ENCODE measurements around the gene TYW1B. TPM values are rescaled to one million over a fixed set of nuclear protein-coding genes. Genes with fewer than 3 reads are reported as not detected.
"Not testable (repeated sequence)": the region's sequence is repeated elsewhere in the genome, so short reads cannot be mapped to it uniquely, and the experiment has no call there.

TYW1B gene
- total RNA-seq (2022) (1.7 and 2.4 TPM in 2 replicates), Bru-seq, nascent RNA (percentile 56 among the genes with signal in this experiment), BruChase-seq, experiment 1, labeled RNA remaining after a 6-hour chase (percentile 40 among the genes with signal in this experiment), BruChase-seq, experiment 2, labeled RNA remaining after a 2-hour chase (percentile 39 among the genes with signal in this experiment)
- long read RNA-seq, partial matches to known transcripts: 1 of 1 reads
- long read RNA-seq, other reads (novel, unspliced or antisense): 0 of 1 reads

- H3K27me3 Mint-ChIP-seq (ENCODE audit: unreplicated experiment); H3K4me1 Mint-ChIP-seq (ENCODE audit: low read depth, unreplicated experiment); H3K9me3 Mint-ChIP-seq (ENCODE audit: low read depth, unreplicated experiment); BruUV-seq (replicated peaks); CTCF ChIA-PET: not testable (repeated sequence)
- H3K4me3 Mint-ChIP-seq (ENCODE audit: low read depth, unreplicated experiment): peak within 1 kb of the TSS; percentile 88
- H3K36me3 Mint-ChIP-seq (ENCODE audit: insufficient read depth, unreplicated experiment): peaks cover 40% of the 10 kb centered on the region
- peak within 1 kb of the TSS; percentile 65 for H3K27ac Mint-ChIP-seq (ENCODE audit: unreplicated experiment)
- intact Hi-C loops (cut with micrococcal nuclease; ENCODE audit: unreplicated experiment): loop anchor here (10.0 kb wide), 1 partner anchor 87 kb away; no protein-coding TSS in a partner anchor
- peak; percentile 94 for DNase-seq
Measured at GRCh38 chr7:72827839-72828591, at the start of gene TYW1B. TYW1B (minus strand) TSS chr7:72828200; CDS start chr7:72828075, 125 bp downstream.

- H3K27ac Mint-ChIP-seq (ENCODE audit: unreplicated experiment); CTCF ChIA-PET; intact Hi-C loops (cut with micrococcal nuclease; ENCODE audit: unreplicated experiment); H3K4me3 Mint-ChIP-seq (ENCODE audit: low read depth, unreplicated experiment); BruUV-seq (replicated peaks); H3K4me1 Mint-ChIP-seq (ENCODE audit: low read depth, unreplicated experiment); H3K9me3 Mint-ChIP-seq (ENCODE audit: low read depth, unreplicated experiment); DNase-seq; H3K36me3 Mint-ChIP-seq (ENCODE audit: insufficient read depth, unreplicated experiment): not testable (repeated sequence)
- peaks cover 23% of the 10 kb centered on the region for H3K27me3 Mint-ChIP-seq (ENCODE audit: unreplicated experiment)
Measured at GRCh38 chr7:72867591-72867990, 39.6 kb upstream of the TYW1B start.

GRCh38 chr7:72858846-72859400, 30.9 kb upstream of the TYW1B start:
- BruUV-seq (replicated peaks); H3K4me3 Mint-ChIP-seq (ENCODE audit: low read depth, unreplicated experiment); H3K27ac Mint-ChIP-seq (ENCODE audit: unreplicated experiment); H3K4me1 Mint-ChIP-seq (ENCODE audit: low read depth, unreplicated experiment); H3K36me3 Mint-ChIP-seq (ENCODE audit: insufficient read depth, unreplicated experiment); intact Hi-C loops (cut with micrococcal nuclease; ENCODE audit: unreplicated experiment); H3K27me3 Mint-ChIP-seq (ENCODE audit: unreplicated experiment); DNase-seq; CTCF ChIA-PET; H3K9me3 Mint-ChIP-seq (ENCODE audit: low read depth, unreplicated experiment): not testable (repeated sequence)

GRCh38 chr7:72857925-72858324, 29.9 kb upstream of the TYW1B start:
- H3K36me3 Mint-ChIP-seq (ENCODE audit: insufficient read depth, unreplicated experiment); H3K4me3 Mint-ChIP-seq (ENCODE audit: low read depth, unreplicated experiment); DNase-seq; CTCF ChIA-PET; H3K9me3 Mint-ChIP-seq (ENCODE audit: low read depth, unreplicated experiment); H3K27ac Mint-ChIP-seq (ENCODE audit: unreplicated experiment); H3K27me3 Mint-ChIP-seq (ENCODE audit: unreplicated experiment); intact Hi-C loops (cut with micrococcal nuclease; ENCODE audit: unreplicated experiment); BruUV-seq (replicated peaks); H3K4me1 Mint-ChIP-seq (ENCODE audit: low read depth, unreplicated experiment): not testable (repeated sequence)

GRCh38 chr7:72855261-72855660, 27.3 kb upstream of the TYW1B start:
- BruUV-seq (replicated peaks); H3K27me3 Mint-ChIP-seq (ENCODE audit: unreplicated experiment); DNase-seq; H3K4me3 Mint-ChIP-seq (ENCODE audit: low read depth, unreplicated experiment); H3K36me3 Mint-ChIP-seq (ENCODE audit: insufficient read depth, unreplicated experiment); H3K27ac Mint-ChIP-seq (ENCODE audit: unreplicated experiment); intact Hi-C loops (cut with micrococcal nuclease; ENCODE audit: unreplicated experiment); H3K9me3 Mint-ChIP-seq (ENCODE audit: low read depth, unreplicated experiment); CTCF ChIA-PET; H3K4me1 Mint-ChIP-seq (ENCODE audit: low read depth, unreplicated experiment): not testable (repeated sequence)

GRCh38 chr7:72852937-72853336, 24.9 kb upstream of the TYW1B start:
- DNase-seq; H3K36me3 Mint-ChIP-seq (ENCODE audit: insufficient read depth, unreplicated experiment); H3K4me1 Mint-ChIP-seq (ENCODE audit: low read depth, unreplicated experiment); H3K4me3 Mint-ChIP-seq (ENCODE audit: low read depth, unreplicated experiment); H3K27me3 Mint-ChIP-seq (ENCODE audit: unreplicated experiment); intact Hi-C loops (cut with micrococcal nuclease; ENCODE audit: unreplicated experiment); H3K27ac Mint-ChIP-seq (ENCODE audit: unreplicated experiment); CTCF ChIA-PET; BruUV-seq (replicated peaks); H3K9me3 Mint-ChIP-seq (ENCODE audit: low read depth, unreplicated experiment): not testable (repeated sequence)

GRCh38 chr7:72850746-72851145, 22.7 kb upstream of the TYW1B start:
- H3K27ac Mint-ChIP-seq (ENCODE audit: unreplicated experiment); H3K9me3 Mint-ChIP-seq (ENCODE audit: low read depth, unreplicated experiment); H3K4me3 Mint-ChIP-seq (ENCODE audit: low read depth, unreplicated experiment); H3K4me1 Mint-ChIP-seq (ENCODE audit: low read depth, unreplicated experiment); H3K36me3 Mint-ChIP-seq (ENCODE audit: insufficient read depth, unreplicated experiment); intact Hi-C loops (cut with micrococcal nuclease; ENCODE audit: unreplicated experiment); H3K27me3 Mint-ChIP-seq (ENCODE audit: unreplicated experiment); CTCF ChIA-PET; BruUV-seq (replicated peaks); DNase-seq: not testable (repeated sequence)

GRCh38 chr7:72844146-72844545, 16.1 kb upstream of the TYW1B start:
- BruUV-seq (replicated peaks); H3K4me1 Mint-ChIP-seq (ENCODE audit: low read depth, unreplicated experiment); H3K9me3 Mint-ChIP-seq (ENCODE audit: low read depth, unreplicated experiment); DNase-seq; H3K36me3 Mint-ChIP-seq (ENCODE audit: insufficient read depth, unreplicated experiment); CTCF ChIA-PET; H3K27me3 Mint-ChIP-seq (ENCODE audit: unreplicated experiment); intact Hi-C loops (cut with micrococcal nuclease; ENCODE audit: unreplicated experiment); H3K27ac Mint-ChIP-seq (ENCODE audit: unreplicated experiment); H3K4me3 Mint-ChIP-seq (ENCODE audit: low read depth, unreplicated experiment): not testable (repeated sequence)

GRCh38 chr7:72843166-72843565, 15.2 kb upstream of the TYW1B start:
- DNase-seq; H3K27ac Mint-ChIP-seq (ENCODE audit: unreplicated experiment); intact Hi-C loops (cut with micrococcal nuclease; ENCODE audit: unreplicated experiment); H3K4me1 Mint-ChIP-seq (ENCODE audit: low read depth, unreplicated experiment); H3K9me3 Mint-ChIP-seq (ENCODE audit: low read depth, unreplicated experiment); H3K27me3 Mint-ChIP-seq (ENCODE audit: unreplicated experiment); H3K4me3 Mint-ChIP-seq (ENCODE audit: low read depth, unreplicated experiment); BruUV-seq (replicated peaks); H3K36me3 Mint-ChIP-seq (ENCODE audit: insufficient read depth, unreplicated experiment); CTCF ChIA-PET: not testable (repeated sequence)

GRCh38 chr7:72840966-72841511, 13.0 kb upstream of the TYW1B start:
- H3K9me3 Mint-ChIP-seq (ENCODE audit: low read depth, unreplicated experiment); H3K4me3 Mint-ChIP-seq (ENCODE audit: low read depth, unreplicated experiment); BruUV-seq (replicated peaks); H3K27me3 Mint-ChIP-seq (ENCODE audit: unreplicated experiment); intact Hi-C loops (cut with micrococcal nuclease; ENCODE audit: unreplicated experiment); H3K27ac Mint-ChIP-seq (ENCODE audit: unreplicated experiment); DNase-seq; H3K36me3 Mint-ChIP-seq (ENCODE audit: insufficient read depth, unreplicated experiment); H3K4me1 Mint-ChIP-seq (ENCODE audit: low read depth, unreplicated experiment); CTCF ChIA-PET: not testable (repeated sequence)

All from Calu3 (cell line).